ENCODE data around the gene ARHGAP26.

- no peak for TF ChIP-seq EZH2 (IDR thresholded peaks at IDR 0.05; ENCODE audit: low read length)
- TF ChIP-seq, protein P1, sequence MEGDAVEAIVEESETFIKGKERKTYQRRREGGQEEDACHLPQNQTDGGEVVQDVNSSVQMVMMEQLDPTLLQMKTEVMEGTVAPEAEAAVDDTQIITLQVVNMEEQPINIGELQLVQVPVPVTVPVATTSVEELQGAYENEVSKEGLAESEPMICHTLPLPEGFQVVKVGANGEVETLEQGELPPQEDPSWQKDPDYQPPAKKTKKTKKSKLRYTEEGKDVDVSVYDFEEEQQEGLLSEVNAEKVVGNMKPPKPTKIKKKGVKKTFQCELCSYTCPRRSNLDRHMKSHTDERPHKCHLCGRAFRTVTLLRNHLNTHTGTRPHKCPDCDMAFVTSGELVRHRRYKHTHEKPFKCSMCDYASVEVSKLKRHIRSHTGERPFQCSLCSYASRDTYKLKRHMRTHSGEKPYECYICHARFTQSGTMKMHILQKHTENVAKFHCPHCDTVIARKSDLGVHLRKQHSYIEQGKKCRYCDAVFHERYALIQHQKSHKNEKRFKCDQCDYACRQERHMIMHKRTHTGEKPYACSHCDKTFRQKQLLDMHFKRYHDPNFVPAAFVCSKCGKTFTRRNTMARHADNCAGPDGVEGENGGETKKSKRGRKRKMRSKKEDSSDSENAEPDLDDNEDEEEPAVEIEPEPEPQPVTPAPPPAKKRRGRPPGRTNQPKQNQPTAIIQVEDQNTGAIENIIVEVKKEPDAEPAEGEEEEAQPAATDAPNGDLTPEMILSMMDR (optimal IDR thresholded peaks at IDR 0.05 in 1 of 3, IDR thresholded peaks at IDR 0.05 in 1 of 3, conservative IDR thresholded peaks at IDR 0.05 in 1 of 3; ENCODE audit: extremely low read depth in 1 of 3, insufficient read depth in 2 of 3, low read length in 3 of 3), result no peak
These were observed 111.6 kb downstream of the ARHGAP26 start for GRCh38 chr5:142881784-142882126.

All from keratinocyte (primary cell).